MM.1S (cell line): ENCODE measurements around the gene EPHX1.

Source experiments
- EZH2 ChIP-seq: fragments of 300-600 bp; sonication (generic); optimal IDR thresholded peaks from 2 replicates; pipeline ENCODE3; 2017; ENCODE audit warnings: low read depth, mild to moderate bottlenecking, antibody characterized with exemption, low read length, mixed read lengths
- EZH2phosphoT487 ChIP-seq: fragments of 300-600 bp; sonication (generic); IDR thresholded peaks from 2 replicates; pipeline ENCODE4 v1.6.1; 2018; ENCODE audit warnings: antibody characterized with exemption, low read length
- TF ChIP-seq, protein P1 (sequence below): fragments of 300-600 bp; sonication (generic); IDR thresholded peaks from 2 replicates; pipeline ENCODE4 v1.5.1; 2016; ENCODE audit warnings: antibody characterized with exemption, low read length, mixed read lengths

DNA sequence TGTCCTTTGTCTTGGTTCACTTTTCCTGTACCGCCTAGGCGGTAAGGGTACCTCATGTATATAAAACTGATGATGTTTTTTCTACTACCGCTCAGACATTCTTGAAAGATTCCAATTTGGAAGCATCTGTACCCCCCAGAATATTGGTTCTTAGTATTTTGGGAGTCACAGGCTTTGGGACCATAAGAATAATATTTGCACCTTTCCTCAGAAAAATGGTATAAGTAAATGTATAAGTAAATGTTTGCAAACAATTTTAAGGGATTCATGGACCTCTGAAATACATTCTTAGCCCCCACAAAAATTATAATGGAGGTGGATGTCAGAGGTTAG is 31.6 kb upstream of the EPHX1 start:
- TF ChIP-seq, protein P1, sequence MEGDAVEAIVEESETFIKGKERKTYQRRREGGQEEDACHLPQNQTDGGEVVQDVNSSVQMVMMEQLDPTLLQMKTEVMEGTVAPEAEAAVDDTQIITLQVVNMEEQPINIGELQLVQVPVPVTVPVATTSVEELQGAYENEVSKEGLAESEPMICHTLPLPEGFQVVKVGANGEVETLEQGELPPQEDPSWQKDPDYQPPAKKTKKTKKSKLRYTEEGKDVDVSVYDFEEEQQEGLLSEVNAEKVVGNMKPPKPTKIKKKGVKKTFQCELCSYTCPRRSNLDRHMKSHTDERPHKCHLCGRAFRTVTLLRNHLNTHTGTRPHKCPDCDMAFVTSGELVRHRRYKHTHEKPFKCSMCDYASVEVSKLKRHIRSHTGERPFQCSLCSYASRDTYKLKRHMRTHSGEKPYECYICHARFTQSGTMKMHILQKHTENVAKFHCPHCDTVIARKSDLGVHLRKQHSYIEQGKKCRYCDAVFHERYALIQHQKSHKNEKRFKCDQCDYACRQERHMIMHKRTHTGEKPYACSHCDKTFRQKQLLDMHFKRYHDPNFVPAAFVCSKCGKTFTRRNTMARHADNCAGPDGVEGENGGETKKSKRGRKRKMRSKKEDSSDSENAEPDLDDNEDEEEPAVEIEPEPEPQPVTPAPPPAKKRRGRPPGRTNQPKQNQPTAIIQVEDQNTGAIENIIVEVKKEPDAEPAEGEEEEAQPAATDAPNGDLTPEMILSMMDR = no peak
- TF ChIP-seq EZH2 (no peak), EZH2phosphoT487 (no peak)
